Right lobe of liver (tissue), 4 donors: ENCODE measurements around the gene BST2.

Experiments
- POLR2A ChIP-seq: fragments of 450-650 bp; IDR thresholded peaks from one replicate; pipeline ENCODE4 v1.6.1; 2017; ENCODE audit warnings: antibody characterized with exemption, mild to moderate bottlenecking
- TF ChIP-seq, protein P1 (sequence below), 4 donors: fragments of 200-600 bp in 3 of 4; fragments of 450-650 bp in 1 of 4; IDR thresholded peaks; one replicate each; pipeline versions ENCODE4 v1.5.1 to v1.8.0; 2016 to 2022; ENCODE audit warnings: antibody characterized with exemption in 4 of 4, mild to moderate bottlenecking in 2 of 4
- donor health status: DM: no; HTN: no; CAD: no.
- donor health status: DM: no; HTN: no; CAD: no.
- donor health status: DM: no; HTN: yes; CAD: no.

DNA sequence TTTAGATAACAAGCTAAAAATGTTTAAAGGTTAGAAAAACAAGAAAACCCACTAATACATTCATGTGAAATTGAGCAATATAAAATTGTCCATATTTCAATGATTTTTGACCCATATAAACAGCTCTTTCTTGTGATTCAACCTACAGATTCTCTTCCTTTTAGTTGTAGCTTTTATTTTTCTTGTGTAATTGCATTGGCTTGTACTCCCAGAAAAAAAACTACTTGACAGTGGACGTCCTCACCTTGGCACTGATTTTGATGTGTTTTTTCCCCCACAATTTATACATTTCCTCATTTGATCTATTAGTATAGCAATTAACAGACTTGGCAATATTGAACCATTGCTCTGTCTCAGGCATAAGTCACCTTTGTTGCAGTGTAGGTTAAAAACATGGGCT lies 16.1 kb downstream of the BST2 start:
- no peak for TF ChIP-seq POLR2A
- TF ChIP-seq, protein P1, sequence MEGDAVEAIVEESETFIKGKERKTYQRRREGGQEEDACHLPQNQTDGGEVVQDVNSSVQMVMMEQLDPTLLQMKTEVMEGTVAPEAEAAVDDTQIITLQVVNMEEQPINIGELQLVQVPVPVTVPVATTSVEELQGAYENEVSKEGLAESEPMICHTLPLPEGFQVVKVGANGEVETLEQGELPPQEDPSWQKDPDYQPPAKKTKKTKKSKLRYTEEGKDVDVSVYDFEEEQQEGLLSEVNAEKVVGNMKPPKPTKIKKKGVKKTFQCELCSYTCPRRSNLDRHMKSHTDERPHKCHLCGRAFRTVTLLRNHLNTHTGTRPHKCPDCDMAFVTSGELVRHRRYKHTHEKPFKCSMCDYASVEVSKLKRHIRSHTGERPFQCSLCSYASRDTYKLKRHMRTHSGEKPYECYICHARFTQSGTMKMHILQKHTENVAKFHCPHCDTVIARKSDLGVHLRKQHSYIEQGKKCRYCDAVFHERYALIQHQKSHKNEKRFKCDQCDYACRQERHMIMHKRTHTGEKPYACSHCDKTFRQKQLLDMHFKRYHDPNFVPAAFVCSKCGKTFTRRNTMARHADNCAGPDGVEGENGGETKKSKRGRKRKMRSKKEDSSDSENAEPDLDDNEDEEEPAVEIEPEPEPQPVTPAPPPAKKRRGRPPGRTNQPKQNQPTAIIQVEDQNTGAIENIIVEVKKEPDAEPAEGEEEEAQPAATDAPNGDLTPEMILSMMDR (IDR thresholded peaks at IDR 0.05) = no peak
